ENCODE data around the gene RHPN2.

GRCh38 chr19:32998722-32999121, 66.0 kb downstream of the RHPN2 start:
- TF ChIP-seq POLR2A (IDR thresholded peaks at IDR 0.05) (no peak), CTCF (IDR thresholded peaks at IDR 0.05) (no peak)

All from esophagus squamous epithelium (tissue), 4 donors.